Tibial nerve (tissue), 3 donors: ENCODE data around the gene HOGA1.

ENCODE experiments used
- CTCF ChIP-seq, 5 experiments: fragments of 200-600 bp in 3 of 5; fragments of 450-650 bp in 2 of 5; sonication (generic) in 3 of 5; IDR thresholded peaks; one replicate each; pipeline ENCODE4 v1.5.1; 2016 to 2019; ENCODE audit warnings: antibody characterized with exemption in 5 of 5, mild to moderate bottlenecking in 3 of 5, moderate library complexity in 2 of 5
- POLR2A ChIP-seq, 2 donors: fragments of 450-650 bp; IDR thresholded peaks; one replicate each; pipeline ENCODE4 v1.6.1; 2017; ENCODE audit warnings: antibody characterized with exemption in 2 of 2, mild to moderate bottlenecking in 2 of 2, moderate library complexity in 2 of 2

GRCh38 chr10:97549587-97550322 lies 34.4 kb upstream of the HOGA1 start:
- TF ChIP-seq CTCF (IDR thresholded peaks at IDR 0.05) (no peak), POLR2A (IDR thresholded peaks at IDR 0.05) (no peak)
